Measurements from ENCODE around the gene TMTC1.
"Not testable (repeated sequence)": the region's sequence is repeated elsewhere in the genome, so short reads cannot be mapped to it uniquely, and the experiment has no call there.

The TMTC1 gene

DNA sequence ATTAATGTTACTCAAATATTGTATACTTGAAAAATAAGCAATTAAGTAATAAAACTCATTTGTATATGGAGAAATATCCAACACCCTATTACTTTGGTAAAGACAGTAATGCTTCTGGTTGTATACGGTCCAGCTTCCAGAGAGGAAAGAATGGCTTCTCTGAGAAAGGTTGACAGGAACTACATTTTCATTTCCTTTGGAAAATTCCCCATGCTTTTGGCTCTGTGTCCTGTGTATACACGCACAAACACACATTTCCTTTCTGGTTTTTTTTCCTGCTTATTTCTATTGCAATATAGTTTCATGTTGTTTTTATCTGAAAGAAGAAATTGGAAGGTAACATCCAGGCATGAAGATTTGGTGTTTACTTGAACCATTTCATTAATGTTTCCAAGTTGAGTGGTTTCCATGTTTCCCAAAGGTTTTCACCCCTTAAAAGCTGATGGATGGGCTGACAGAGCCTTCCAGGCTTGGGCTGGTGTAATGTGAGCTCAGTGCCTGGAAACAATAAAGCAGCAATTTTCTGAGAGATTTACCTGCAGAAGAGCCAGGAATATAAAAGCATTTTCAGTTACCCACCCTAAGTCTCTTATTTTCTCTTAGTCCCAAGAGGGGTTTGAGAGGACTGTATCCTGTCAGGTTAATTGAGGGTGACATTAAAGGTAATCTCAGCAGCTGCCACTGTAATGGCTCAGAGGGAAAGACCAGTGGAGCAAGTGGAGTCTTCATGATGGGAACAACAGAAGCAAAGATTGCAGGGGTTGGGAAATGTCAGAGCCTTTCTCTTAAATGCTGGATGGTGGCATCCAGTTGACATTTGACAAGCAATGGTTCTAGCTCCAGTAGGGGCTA lies 33.4 kb upstream of the TMTC1 start:
- Histone ChIP-seq H3K4me1 (ENCODE audit: control insufficient read depth in 1 of 2, insufficient read depth in 2 of 2, low read length in 2 of 2) (no peaks in the 10 kb centered on the region), H3K4ac (ENCODE audit: low read depth, low read length) (no peak overlapping the region), H2BK5ac (ENCODE audit: low read depth, low read length, poor library complexity) (no peak overlapping the region), H3K27ac (ENCODE audit: low read depth, low read length) (no peak overlapping the region), H3K36me3 (ENCODE audit: control insufficient read depth in 1 of 2, insufficient read depth in 2 of 2, low read length in 2 of 2) (no peaks in the 10 kb centered on the region), H4K12ac (ENCODE audit: low read depth, low read length) (no peak overlapping the region), H2AFZ (ENCODE audit: insufficient read depth, low read length, poor library complexity) (no peak overlapping the region), H3K79me1 (ENCODE audit: low read length) (no peaks in the 10 kb centered on the region), H3K4me3 (ENCODE audit: low read depth, low read length) (no peak overlapping the region), H3K14ac (ENCODE audit: low read length) (no peak overlapping the region), H3K4me2 (ENCODE audit: low read length) (no peak overlapping the region), H4K8ac (ENCODE audit: low read depth, low read length) (no peak overlapping the region), H2BK120ac (ENCODE audit: insufficient read depth, low read length, poor library complexity) (no peak overlapping the region), H3K27me3 (ENCODE audit: insufficient read depth, low read length) (no peaks in the 10 kb centered on the region), H2BK12ac (ENCODE audit: low read length) (no peak overlapping the region), H2AK5ac (ENCODE audit: low read length) (no peak overlapping the region), H3K79me2 (ENCODE audit: control insufficient read depth, insufficient read depth, low read length, poor library complexity) (no peaks in the 10 kb centered on the region), H3K9me3 (ENCODE audit: insufficient read depth, low read depth, low read length) (no peaks in the 10 kb centered on the region), H3K9ac (ENCODE audit: low read length) (no peak overlapping the region), H4K91ac (ENCODE audit: low read depth, low read length) (no peak overlapping the region), H3K18ac (ENCODE audit: low read length) (no peak overlapping the region), H3K23ac (ENCODE audit: low read length) (no peak overlapping the region)
- no peak for DNase-seq
- no CpG with 5 or more reads among the region's 2 CpGs for WGBS (ENCODE audit: extremely low coverage, insufficient coverage, insufficient read length)

DNA sequence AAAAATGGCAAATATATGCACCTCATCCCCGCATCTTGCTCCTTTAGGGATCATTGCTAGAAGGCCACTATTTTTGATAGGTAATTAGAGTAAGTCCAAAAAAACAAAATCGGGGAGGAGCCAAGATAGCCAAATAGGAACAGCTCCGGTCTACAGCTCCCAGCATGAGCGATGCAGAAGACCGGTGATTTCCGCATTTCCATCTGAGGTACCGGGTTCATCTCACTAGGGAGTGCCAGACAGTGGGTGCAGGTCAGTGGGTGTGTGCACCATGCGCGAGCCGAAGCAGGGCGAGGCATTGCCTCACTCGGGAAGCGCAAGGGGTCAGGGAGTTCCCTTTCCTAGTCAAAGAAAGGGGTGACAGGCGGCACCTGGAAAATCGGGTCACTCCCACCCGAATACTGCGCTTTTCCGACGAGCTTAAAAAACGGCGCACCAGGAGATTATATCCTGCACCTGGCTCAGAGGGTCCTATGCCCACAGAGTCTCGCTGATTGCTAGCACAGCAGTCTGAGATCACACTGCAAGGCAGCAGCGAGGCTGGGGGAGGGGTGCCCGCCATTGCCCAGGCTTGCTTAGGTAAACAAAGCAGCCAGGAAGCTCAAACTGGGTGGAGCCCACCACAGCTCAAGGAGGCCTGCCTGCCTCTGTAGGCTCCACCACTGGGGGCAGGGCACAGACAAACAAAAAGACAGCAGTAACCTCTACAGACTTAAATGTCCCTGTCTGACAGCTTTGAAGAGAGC lies 26.0 kb upstream of the TMTC1 start:
- not testable (repeated sequence) for H3K36me3 ChIP-seq (ENCODE audit: control insufficient read depth in 1 of 2, insufficient read depth in 2 of 2, low read length in 2 of 2); H3K9me3 ChIP-seq (ENCODE audit: insufficient read depth, low read depth, low read length); H3K79me2 ChIP-seq (ENCODE audit: control insufficient read depth, insufficient read depth, low read length, poor library complexity); H2BK5ac ChIP-seq (ENCODE audit: low read depth, low read length, poor library complexity); H3K23ac ChIP-seq (ENCODE audit: low read length); H3K79me1 ChIP-seq (ENCODE audit: low read length); H3K14ac ChIP-seq (ENCODE audit: low read length); DNase-seq; H2BK12ac ChIP-seq (ENCODE audit: low read length); H2AFZ ChIP-seq (ENCODE audit: insufficient read depth, low read length, poor library complexity); H3K27me3 ChIP-seq (ENCODE audit: insufficient read depth, low read length); H2BK120ac ChIP-seq (ENCODE audit: insufficient read depth, low read length, poor library complexity); H4K91ac ChIP-seq (ENCODE audit: low read depth, low read length); H3K27ac ChIP-seq (ENCODE audit: low read depth, low read length); H3K9ac ChIP-seq (ENCODE audit: low read length); H3K4ac ChIP-seq (ENCODE audit: low read depth, low read length); H3K18ac ChIP-seq (ENCODE audit: low read length); H4K12ac ChIP-seq (ENCODE audit: low read depth, low read length); H4K8ac ChIP-seq (ENCODE audit: low read depth, low read length); H3K4me1 ChIP-seq (ENCODE audit: control insufficient read depth in 1 of 2, insufficient read depth in 2 of 2, low read length in 2 of 2); H3K4me2 ChIP-seq (ENCODE audit: low read length); H2AK5ac ChIP-seq (ENCODE audit: low read length); H3K4me3 ChIP-seq (ENCODE audit: low read depth, low read length)
- no CpG with 5 or more reads among the region's 24 CpGs for WGBS (ENCODE audit: extremely low coverage, insufficient coverage, insufficient read length)

DNA sequence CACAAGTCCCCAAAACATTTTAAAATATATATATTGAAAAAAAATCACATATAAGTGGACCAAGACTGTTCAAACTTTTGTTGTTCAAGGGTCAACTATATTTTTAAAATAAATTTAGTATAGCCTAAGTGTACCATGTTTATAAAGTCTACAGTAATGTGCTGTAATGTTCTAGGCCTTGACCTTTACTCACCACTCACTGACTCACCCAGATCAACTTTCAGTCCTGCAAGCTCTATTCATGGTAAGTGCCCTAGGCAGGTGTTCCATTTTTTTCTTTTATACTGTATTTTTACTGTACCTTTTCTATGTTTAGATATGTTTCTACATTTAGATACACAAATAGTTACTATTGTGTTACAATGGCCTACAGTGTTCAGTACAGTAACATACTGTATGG lies 23.4 kb upstream of the TMTC1 start:
- no peak overlapping the region for H3K4me3 ChIP-seq (ENCODE audit: low read depth, low read length)
- no peak overlapping the region for H4K12ac ChIP-seq (ENCODE audit: low read depth, low read length)
- H3K27ac ChIP-seq (ENCODE audit: low read depth, low read length) = no peak overlapping the region
- H3K4ac ChIP-seq (ENCODE audit: low read depth, low read length) = no peak overlapping the region
- H2AFZ ChIP-seq (ENCODE audit: insufficient read depth, low read length, poor library complexity) = no peak overlapping the region
- no peak overlapping the region for H2AK5ac ChIP-seq (ENCODE audit: low read length)
- no peak overlapping the region for H3K18ac ChIP-seq (ENCODE audit: low read length)
- H4K91ac ChIP-seq (ENCODE audit: low read depth, low read length) = no peak overlapping the region
- no peaks in the 10 kb centered on the region for H3K9me3 ChIP-seq (ENCODE audit: insufficient read depth, low read depth, low read length)
- no peaks in the 10 kb centered on the region for H3K27me3 ChIP-seq (ENCODE audit: insufficient read depth, low read length)
- H3K23ac ChIP-seq (ENCODE audit: low read length) = no peak overlapping the region
- no peaks in the 10 kb centered on the region for H3K36me3 ChIP-seq (ENCODE audit: control insufficient read depth in 1 of 2, insufficient read depth in 2 of 2, low read length in 2 of 2)
- H3K79me1 ChIP-seq (ENCODE audit: low read length) = no peaks in the 10 kb centered on the region
- no peak overlapping the region for H2BK120ac ChIP-seq (ENCODE audit: insufficient read depth, low read length, poor library complexity)
- H3K79me2 ChIP-seq (ENCODE audit: control insufficient read depth, insufficient read depth, low read length, poor library complexity) = no peaks in the 10 kb centered on the region
- H3K4me1 ChIP-seq (ENCODE audit: control insufficient read depth in 1 of 2, insufficient read depth in 2 of 2, low read length in 2 of 2) = no peaks in the 10 kb centered on the region
- H3K4me2 ChIP-seq (ENCODE audit: low read length) = no peak overlapping the region
- no peak overlapping the region for H4K8ac ChIP-seq (ENCODE audit: low read depth, low read length)
- DNase-seq = no peak
- no peak overlapping the region for H2BK12ac ChIP-seq (ENCODE audit: low read length)
- no peak overlapping the region for H2BK5ac ChIP-seq (ENCODE audit: low read depth, low read length, poor library complexity)
- no peak overlapping the region for H3K9ac ChIP-seq (ENCODE audit: low read length)
- no peak overlapping the region for H3K14ac ChIP-seq (ENCODE audit: low read length)

DNA sequence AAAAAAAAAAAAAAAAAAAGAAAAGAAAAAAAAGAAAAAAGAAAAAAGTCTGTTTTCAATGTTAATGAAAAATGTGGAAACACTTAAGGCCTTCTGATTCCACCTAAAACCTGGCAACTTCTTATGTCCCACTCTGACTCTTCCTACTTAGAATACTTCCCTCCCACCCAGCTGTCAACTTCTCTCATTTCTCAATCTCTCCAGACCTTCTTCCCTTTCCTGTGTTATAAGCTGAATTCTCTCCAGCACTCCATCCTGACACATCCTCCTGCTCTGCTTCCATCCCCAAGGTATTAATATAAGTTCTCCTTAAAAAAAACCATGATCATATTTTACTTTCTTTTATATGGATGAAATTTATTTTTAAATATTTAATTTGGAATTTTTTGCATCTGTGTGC lies 20.3 kb upstream of the TMTC1 start:
- no peak overlapping the region for H2BK5ac ChIP-seq (ENCODE audit: low read depth, low read length, poor library complexity)
- H3K4me3 ChIP-seq (ENCODE audit: low read depth, low read length) = no peak overlapping the region
- H2BK12ac ChIP-seq (ENCODE audit: low read length) = no peak overlapping the region
- no peak overlapping the region for H3K27ac ChIP-seq (ENCODE audit: low read depth, low read length)
- DNase-seq = no peak
- H3K79me2 ChIP-seq (ENCODE audit: control insufficient read depth, insufficient read depth, low read length, poor library complexity) = no peaks in the 10 kb centered on the region
- H2AK5ac ChIP-seq (ENCODE audit: low read length) = no peak overlapping the region
- H3K23ac ChIP-seq (ENCODE audit: low read length) = no peak overlapping the region
- no peak overlapping the region for H4K91ac ChIP-seq (ENCODE audit: low read depth, low read length)
- no peaks in the 10 kb centered on the region for H3K4me1 ChIP-seq (ENCODE audit: control insufficient read depth in 1 of 2, insufficient read depth in 2 of 2, low read length in 2 of 2)
- no peaks in the 10 kb centered on the region for H3K79me1 ChIP-seq (ENCODE audit: low read length)
- H3K18ac ChIP-seq (ENCODE audit: low read length) = no peak overlapping the region
- no peak overlapping the region for H3K14ac ChIP-seq (ENCODE audit: low read length)
- H3K27me3 ChIP-seq (ENCODE audit: insufficient read depth, low read length) = no peaks in the 10 kb centered on the region
- H2BK120ac ChIP-seq (ENCODE audit: insufficient read depth, low read length, poor library complexity) = no peak overlapping the region
- no peak overlapping the region for H3K9ac ChIP-seq (ENCODE audit: low read length)
- no peak overlapping the region for H4K12ac ChIP-seq (ENCODE audit: low read depth, low read length)
- H3K9me3 ChIP-seq (ENCODE audit: insufficient read depth, low read depth, low read length) = no peaks in the 10 kb centered on the region
- no peaks in the 10 kb centered on the region for H3K36me3 ChIP-seq (ENCODE audit: control insufficient read depth in 1 of 2, insufficient read depth in 2 of 2, low read length in 2 of 2)
- H4K8ac ChIP-seq (ENCODE audit: low read depth, low read length) = no peak overlapping the region
- no peak overlapping the region for H2AFZ ChIP-seq (ENCODE audit: insufficient read depth, low read length, poor library complexity)
- H3K4ac ChIP-seq (ENCODE audit: low read depth, low read length) = no peak overlapping the region
- H3K4me2 ChIP-seq (ENCODE audit: low read length) = no peak overlapping the region

Measured in trophoblast cell (in vitro differentiated cells and primary cell).